Endothelial cell of umbilical vein (primary cell): ENCODE measurements around the gene RASD2. TPM values are rescaled to one million over a fixed set of nuclear protein-coding genes. Genes with fewer than 3 reads are reported as not detected.

Experiments used
- BruUV-seq: library from RNA; stranded (reverse); fragments of 400-500 nt; replicated peaks from 2 replicates; lab custom pipeline; 2021; lab: Mats Ljungman, UMichigan
- CTCF ChIA-PET: fragments of 300-600, 350-600 bp; sonication (Branson Sonifier 250); formaldehyde crosslinking; loops from one replicate; lab custom pipeline; 2021; ENCODE audit warnings: antibody characterized with exemption, inconsistent platforms; lab: Charles Lee
- POLR2A ChIA-PET: fragments of 300-600, 350-600 bp; sonication (Branson Sonifier 250); formaldehyde crosslinking; loops from one replicate; lab custom pipeline; 2021; ENCODE audit warnings: antibody characterized with exemption, inconsistent platforms; lab: Charles Lee
- DNase-seq: peaks from one replicate; pipeline ENCODE4 v3.0.0-alpha.2; 2011; ENCODE audit warnings: low read depth, low spot score
- FAIRE-seq: peaks from 2 replicates; lab custom pipeline; 2011; peaks lifted over from hg19 to GRCh38; lab: Jason Lieb, UNC
- H2AFZ ChIP-seq: 2 replicates; pipeline ENCODE4 v1.6.0; 2012; ENCODE audit warnings: low read depth, low read length, control low read depth, inconsistent platforms
- H3K27ac ChIP-seq: 2 replicates; pipeline ENCODE4 v1.5.1; 2011; ENCODE audit warnings: low read depth, mild to moderate bottlenecking, control low read depth, low read length, moderate library complexity; ENCODE audit not compliant: insufficient read depth
- H3K27me3 ChIP-seq, 2 experiments: 2 replicates each; pipeline versions ENCODE4 v1.6.0 to v1.6.1; 2011; ENCODE audit warnings: low read length in 2 of 2, mixed read lengths in 1 of 2; ENCODE audit not compliant: control insufficient read depth in 2 of 2, insufficient read depth in 2 of 2
- H3K36me3 ChIP-seq, 2 experiments: 2 replicates in 1 of 2; 3 replicates in 1 of 2; pipeline ENCODE4 v1.5.1; 2011; ENCODE audit warnings: low read length in 2 of 2, mild to moderate bottlenecking in 1 of 2, moderate library complexity in 1 of 2; ENCODE audit not compliant: control insufficient read depth in 2 of 2, insufficient read depth in 2 of 2; ENCODE audit errors: extremely low read depth in 1 of 2
- H3K4me1 ChIP-seq: 3 replicates; pipeline ENCODE4 v1.5.1; 2011; ENCODE audit warnings: mild to moderate bottlenecking, low read length; ENCODE audit not compliant: control insufficient read depth, insufficient read depth; ENCODE audit errors: extremely low read depth
- H3K4me2 ChIP-seq: 2 replicates; pipeline ENCODE4 v1.6.1; 2011; ENCODE audit warnings: low read length, control low read depth, mixed read lengths; ENCODE audit not compliant: insufficient read depth
- H3K4me3 ChIP-seq, 3 experiments: fragments of 200-600 bp in 1 of 3; sonication (generic), shearing (Covaris generic) in 1 of 3; replicated peaks in 1 of 3; 2 replicates each; pipeline ENCODE4 v1.5.1; 2011 to 2016; ENCODE audit warnings: control low read depth in 3 of 3, low read length in 3 of 3, mild to moderate bottlenecking in 2 of 3, inconsistent platforms in 1 of 3, low read depth in 1 of 3, moderate library complexity in 1 of 3; ENCODE audit not compliant: insufficient read depth in 1 of 3
- H3K79me2 ChIP-seq: 2 replicates; pipeline ENCODE4 v1.6.0; 2012; ENCODE audit warnings: low read length, inconsistent platforms; ENCODE audit not compliant: control insufficient read depth, insufficient read depth
- H3K9ac ChIP-seq: replicated peaks from 2 replicates; pipeline ENCODE3; 2011; ENCODE audit warnings: low read length, control low read depth; ENCODE audit not compliant: insufficient read depth; ENCODE audit errors: extremely low read depth
- H3K9me1 ChIP-seq: replicated peaks from 3 replicates; pipeline ENCODE4 v1.6.0; 2011; ENCODE audit warnings: mild to moderate bottlenecking, low read length; ENCODE audit not compliant: control insufficient read depth, insufficient read depth; ENCODE audit errors: extremely low read depth
- H3K9me3 ChIP-seq: replicated peaks from 2 replicates; pipeline ENCODE4 v1.5.1; 2012; ENCODE audit warnings: low read length, inconsistent platforms; ENCODE audit not compliant: control insufficient read depth, insufficient read depth
- H4K20me1 ChIP-seq: replicated peaks from 2 replicates; pipeline ENCODE3; 2011; ENCODE audit warnings: mild to moderate bottlenecking, low read length; ENCODE audit not compliant: control insufficient read depth, insufficient read depth; ENCODE audit errors: extremely low read depth
- CTCF ChIP-seq, 2 donors: IDR thresholded peaks; 1 replicate in 1 of 2; 2 replicates in 1 of 2; pipeline ENCODE4 v1.5.1; 2011; ENCODE audit warnings: low read length in 2 of 2, mild to moderate bottlenecking in 2 of 2, moderate library complexity in 2 of 2, control low read depth in 1 of 2, inconsistent platforms in 1 of 2, low read depth in 1 of 2; ENCODE audit not compliant: insufficient read depth in 1 of 2; ENCODE audit errors: extremely low read depth in 1 of 2
- EZH2 ChIP-seq: IDR thresholded peaks from 2 replicates; pipeline ENCODE4 v1.6.1; 2012; ENCODE audit warnings: borderline replicate concordance, low read depth, mild to moderate bottlenecking, moderate library complexity, low read length, inconsistent platforms; ENCODE audit not compliant: severe bottlenecking
- FOS ChIP-seq: IDR thresholded peaks from 2 replicates; pipeline ENCODE4 v1.6.1; 2011; ENCODE audit warnings: mild to moderate bottlenecking, low read length, moderate library complexity, borderline replicate concordance; ENCODE audit not compliant: insufficient read depth
- GATA2 ChIP-seq: IDR thresholded peaks from 2 replicates; pipeline ENCODE4 v1.7.0; 2011; ENCODE audit warnings: low read depth, mild to moderate bottlenecking, moderate library complexity, mixed read lengths, low read length; ENCODE audit not compliant: insufficient read length, insufficient read depth
- JUN ChIP-seq: IDR thresholded peaks from 2 replicates; pipeline ENCODE4 v1.6.1; 2011; ENCODE audit warnings: borderline replicate concordance, low read depth; ENCODE audit not compliant: insufficient read length, insufficient read depth
- MAX ChIP-seq: IDR thresholded peaks from 2 replicates; pipeline ENCODE4 v1.6.1; 2011; ENCODE audit not compliant: insufficient read depth, insufficient read length
- MYC ChIP-seq: IDR thresholded peaks from one replicate; pipeline ENCODE4 v1.6.1; 2011; ENCODE audit warnings: mild to moderate bottlenecking, low read depth, low read length
- POLR2A ChIP-seq: IDR thresholded peaks from 2 replicates; pipeline ENCODE4 v1.6.1; 2012; ENCODE audit warnings: low read depth, mild to moderate bottlenecking, control low read depth, low read length
- POLR2AphosphoS5 ChIP-seq: IDR thresholded peaks from 2 replicates; pipeline ENCODE4 v1.6.1; 2012; ENCODE audit warnings: low read depth, mild to moderate bottlenecking, control low read depth, low read length, moderate library complexity; ENCODE audit not compliant: insufficient read depth
- dilution Hi-C: fragments of 300-500 bp; cut with MboI; formaldehyde crosslinking; loops from one replicate; pipeline ENCODE4 v1.15.0; 2019; ENCODE audit warnings: low sequenced_read_pairs; ENCODE audit not compliant: extremely low pct_ligation_motif_present
- intact Hi-C: fragments of 100-400 bp; cut with micrococcal nuclease; formaldehyde crosslinking; loops from one replicate; pipeline ENCODE4 v1.10.0; 2022
- polyA plus RNA-seq, 4 experiments: library from polyadenylated mRNA; depleted of rRNA in 3 of 4; stranded (reverse) in 3 of 4; unstranded in 1 of 4; fragments of >200 nt; gene quantifications; 2 replicates each; pipeline versions ENCODE4 v1.2.1 to v1.2.3, GENCODE V29; 2011 to 2012; ENCODE audit warnings: missing spikeins in 1 of 4
- total RNA-seq: library from RNA; stranded (reverse); gene quantifications from 2 replicates; pipeline ENCODE4 v1.2.3, GENCODE V29; 2021

The RASD2 gene
- total and polyA plus RNA-seq, 2 donors (not counting 3 experiments of a cell fraction or from before 2014, with no cell fraction given): not detected

GRCh38 chr22:35563211-35563610, 22.6 kb downstream of the RASD2 start:
- H3K4me2 ChIP-seq: no peak overlapping the region
- FAIRE-seq (no peak), DNase-seq (no peak)
- no peak for TF ChIP-seq MYC
- TF ChIP-seq MAX: no peak
- no peak for TF ChIP-seq GATA2
- TF ChIP-seq CTCF (IDR thresholded peaks at IDR 0.05; ENCODE audit: extremely low read depth in 1 of 2, insufficient read depth in 1 of 2, low read depth in 1 of 2, low read length in 2 of 2): no peak
- TF ChIP-seq JUN: no peak
- no peak for TF ChIP-seq POLR2AphosphoS5
- no peak for TF ChIP-seq FOS
- TF ChIP-seq POLR2A: no peak
- TF ChIP-seq EZH2: no peak
- peaks cover 0 to 11% of the 10 kb centered on the region in 2 experiments for H3K27me3 ChIP-seq
- no peaks in the 10 kb centered on the region for H3K79me2 ChIP-seq
- H3K36me3 ChIP-seq: no peaks in the 10 kb centered on the region
- CTCF ChIA-PET: interaction anchor here (1.0 to 2.8 kb wide), 5 partner anchors 12 to 132 kb away, joined by 3 to 10 read pairs (median 4); no protein-coding TSS in a partner anchor
- no peak overlapping the region for H3K9ac ChIP-seq
- no peaks in the 10 kb centered on the region for H3K9me3 ChIP-seq
- H3K27ac ChIP-seq: no peak overlapping the region
- no peak overlapping the region for H2AFZ ChIP-seq
- H3K4me1 ChIP-seq: no peaks in the 10 kb centered on the region
- intact Hi-C loops: no loop called here
- H3K9me1 ChIP-seq: no peaks in the 10 kb centered on the region
- POLR2A ChIA-PET: no interaction called here
- H4K20me1 ChIP-seq: no peaks in the 10 kb centered on the region
- BruUV-seq: no TSS peak
- dilution Hi-C loops: no loop called here
- H3K4me3 ChIP-seq: no peak overlapping the region
